Neural progenitor cell (in vitro differentiated cells): ENCODE measurements around the gene OGFOD1. TPM values are rescaled to one million over a fixed set of nuclear protein-coding genes. Genes with fewer than 3 reads are reported as not detected.

Experiments
- DNase-seq: peaks from one replicate; pipeline ENCODE4 v3.0.0-alpha.2; 2016; ENCODE audit warnings: low spot score
- H2AFZ ChIP-seq: fragments of 200-600 bp; sonication (generic); replicated peaks from 2 replicates; pipeline ENCODE4 v1.6.1; 2016; ENCODE audit warnings: antibody characterized with exemption
- H3F3A ChIP-seq: fragments of 200-600 bp; sonication (generic); 2 replicates; pipeline ENCODE4 v1.6.1; 2016; ENCODE audit warnings: antibody characterized with exemption, low read depth
- H3K27ac ChIP-seq: fragments of 200-600 bp; sonication (generic); 2 replicates; pipeline ENCODE4 v1.5.1; 2016; ENCODE audit warnings: mild to moderate bottlenecking
- H3K27me3 ChIP-seq: fragments of 200-600 bp; sonication (generic); 2 replicates; pipeline ENCODE4 v1.6.1; 2016; ENCODE audit warnings: mild to moderate bottlenecking, moderate library complexity
- H3K36me3 ChIP-seq: fragments of 200-600 bp; sonication (generic); 2 replicates; pipeline ENCODE4 v1.5.1; 2016
- H3K4me1 ChIP-seq: fragments of 200-600 bp; sonication (generic); 2 replicates; pipeline ENCODE4 v1.6.1; 2016; ENCODE audit warnings: mixed run types
- H3K4me2 ChIP-seq: fragments of 200-600 bp; sonication (generic); 2 replicates; pipeline ENCODE4 v1.6.1; 2016
- H3K4me3 ChIP-seq: fragments of 200-600 bp; sonication (generic); 2 replicates; pipeline ENCODE4 v1.5.1; 2016
- H3K79me2 ChIP-seq: fragments of 200-600 bp; sonication (generic); 2 replicates; pipeline ENCODE4 v1.6.1; 2016; ENCODE audit warnings: low read depth
- H3K9ac ChIP-seq: fragments of 200-600 bp; sonication (generic); 2 replicates; pipeline ENCODE4 v1.6.1; 2016
- H3K9me3 ChIP-seq: fragments of 200-600 bp; sonication (generic); 2 replicates; pipeline ENCODE4 v1.5.1; 2016; ENCODE audit warnings: low read depth
- H4K20me1 ChIP-seq: fragments of 200-600 bp; sonication (generic); 2 replicates; pipeline ENCODE4 v1.6.1; 2016; ENCODE audit warnings: low read depth
- H3K27ac Mint-ChIP-seq: 3 replicates; pipeline ENCODE4 v1.8.0; 2021; ENCODE audit warnings: mixed read lengths
- H3K27me3 Mint-ChIP-seq: 2 replicates; pipeline ENCODE4 v1.8.0; 2022; ENCODE audit warnings: low read depth, mild to moderate bottlenecking, inconsistent platforms, moderate library complexity, mixed read lengths; ENCODE audit not compliant: insufficient read depth
- H3K36me3 Mint-ChIP-seq: 3 replicates; pipeline ENCODE4 v1.8.0; 2021; ENCODE audit warnings: mixed read lengths
- H3K4me1 Mint-ChIP-seq: 3 replicates; pipeline ENCODE4 v1.8.0; 2021; ENCODE audit warnings: mixed read lengths
- H3K4me3 Mint-ChIP-seq: 3 replicates; pipeline ENCODE4 v1.8.0; 2021; ENCODE audit warnings: mild to moderate bottlenecking, moderate library complexity, mixed read lengths
- H3K9me3 Mint-ChIP-seq: 3 replicates; pipeline ENCODE4 v1.8.0; 2020; ENCODE audit warnings: mixed read lengths
- EZH2 ChIP-seq: fragments of 200-600 bp; sonication (generic); IDR thresholded peaks from 2 replicates; pipeline ENCODE4 v1.6.1; 2017; ENCODE audit warnings: antibody characterized with exemption, mild to moderate bottlenecking, moderate library complexity
- EZH2phosphoT487 ChIP-seq: fragments of 200-600 bp; sonication (generic); IDR thresholded peaks from 2 replicates; pipeline ENCODE4 v1.6.1; 2017; ENCODE audit warnings: antibody characterized with exemption
- total RNA-seq: library from RNA; depleted of rRNA; stranded (reverse); fragments of >200 nt; gene quantifications from 2 replicates; pipeline ENCODE4 v1.2.3, GENCODE V29; 2015; ENCODE audit warnings: low replicate concordance
- TF ChIP-seq, protein P1 (sequence below): fragments of 200-600 bp; sonication (generic); IDR thresholded peaks from 2 replicates; pipeline ENCODE4 v1.5.1; 2017; ENCODE audit warnings: antibody characterized with exemption, mild to moderate bottlenecking

Gene OGFOD1
- total RNA-seq, 1 donor from 2014 or later, result 73.4 TPM

DNA sequence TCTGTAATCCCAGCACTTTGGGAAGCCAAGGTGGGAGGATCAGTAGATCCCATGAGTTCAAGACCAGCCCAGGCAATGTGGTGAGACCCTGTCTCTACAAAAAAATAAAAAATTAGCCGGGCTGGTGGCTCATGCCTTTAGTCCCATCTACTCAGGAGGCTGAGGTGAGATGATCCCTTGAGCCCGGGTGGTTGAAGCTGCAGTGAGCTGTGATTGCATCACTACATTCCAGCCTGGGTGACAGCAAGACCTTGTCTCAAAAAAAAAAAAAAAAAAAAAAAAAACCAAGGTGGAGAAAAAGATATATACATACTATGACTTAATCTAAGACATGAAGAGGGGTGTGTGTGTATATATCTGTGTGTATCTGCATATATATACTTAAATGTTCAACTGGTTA lies 41.8 kb downstream of the OGFOD1 start:
- Histone ChIP-seq H3K27me3 (no peaks in the 10 kb centered on the region), H3K9me3 (no peaks in the 10 kb centered on the region), H4K20me1 (no peaks in the 10 kb centered on the region), H2AFZ (no peak overlapping the region), H3K4me3 (no peak overlapping the region), H3K4me2 (no peak overlapping the region), H3F3A (no peaks in the 10 kb centered on the region), H3K79me2 (no peaks in the 10 kb centered on the region), H3K27ac (no peak overlapping the region), H3K9ac (no peak overlapping the region), H3K4me1 (no peaks in the 10 kb centered on the region), H3K36me3 (no peaks in the 10 kb centered on the region)
- Mint-ChIP-seq H3K27me3 (no peaks in the 10 kb centered on the region), H3K4me3 (no peak overlapping the region), H3K9me3 (no peaks in the 10 kb centered on the region), H3K27ac (no peak overlapping the region), H3K36me3 (peaks cover 16% of the 10 kb centered on the region), H3K4me1 (peaks cover 2% of the 10 kb centered on the region)
- TF ChIP-seq EZH2phosphoT487, result no peak
- DNase-seq, result no peak

DNA sequence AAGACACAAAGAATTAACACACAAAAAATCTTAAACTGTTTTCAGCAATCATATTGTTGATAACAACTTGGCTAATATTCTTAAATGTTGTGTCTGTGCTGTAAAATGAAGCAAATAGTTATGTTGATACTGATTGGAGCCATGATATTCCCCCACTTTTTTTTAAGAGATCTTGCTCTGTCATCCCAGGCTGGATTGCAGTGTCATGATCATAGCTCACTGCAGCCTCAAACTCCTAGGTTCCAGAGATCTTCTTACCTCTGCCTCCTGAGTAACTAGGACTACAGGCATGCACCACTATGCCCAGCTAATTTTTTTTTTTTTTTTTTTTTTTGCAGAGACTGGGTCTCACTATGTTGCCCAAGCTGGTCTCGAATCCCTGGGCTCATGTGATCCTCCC lies 42.5 kb downstream of the OGFOD1 start:
- no peaks in the 10 kb centered on the region for H3K4me1 Mint-ChIP-seq

DNA sequence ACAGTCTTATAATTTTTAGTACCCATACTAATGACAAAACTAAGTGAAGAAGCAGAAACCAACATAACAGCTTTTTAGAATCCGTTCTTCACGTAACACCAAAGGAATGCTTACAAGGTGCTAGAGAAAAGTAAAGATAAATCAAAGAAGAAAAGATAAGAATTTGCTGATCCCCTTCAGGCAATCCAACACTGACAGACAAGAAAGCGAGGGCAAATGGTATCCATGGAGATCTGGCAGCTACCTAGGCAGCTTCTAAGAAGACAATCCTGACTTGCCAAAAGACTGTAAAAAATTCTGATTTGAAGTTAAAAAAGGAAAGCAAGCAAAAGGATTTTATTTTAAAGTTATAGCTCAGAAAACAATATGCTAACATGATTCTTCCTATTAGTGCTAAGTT lies 53.8 kb downstream of the OGFOD1 start:
- Histone ChIP-seq H3K79me2 (no peaks in the 10 kb centered on the region), H3F3A (no peaks in the 10 kb centered on the region), H4K20me1 (no peaks in the 10 kb centered on the region), H3K36me3 (peaks cover 13% of the 10 kb centered on the region), H3K4me2 (no peak overlapping the region), H3K9ac (no peak overlapping the region), H3K4me1 (no peaks in the 10 kb centered on the region), H3K27ac (no peak overlapping the region), H3K4me3 (no peak overlapping the region), H3K9me3 (no peaks in the 10 kb centered on the region), H3K27me3 (no peaks in the 10 kb centered on the region), H2AFZ (no peak overlapping the region)
- H3K4me1 Mint-ChIP-seq, result peaks cover 7% of the 10 kb centered on the region
- H3K4me3 Mint-ChIP-seq, result no peak overlapping the region
- H3K27ac Mint-ChIP-seq, result no peak overlapping the region
- peaks cover 33% of the 10 kb centered on the region for H3K36me3 Mint-ChIP-seq
- no peak for DNase-seq
- no peaks in the 10 kb centered on the region for H3K9me3 Mint-ChIP-seq
- no peaks in the 10 kb centered on the region for H3K27me3 Mint-ChIP-seq
- TF ChIP-seq EZH2 (no peak), EZH2phosphoT487 (no peak)
- TF ChIP-seq, protein P1, sequence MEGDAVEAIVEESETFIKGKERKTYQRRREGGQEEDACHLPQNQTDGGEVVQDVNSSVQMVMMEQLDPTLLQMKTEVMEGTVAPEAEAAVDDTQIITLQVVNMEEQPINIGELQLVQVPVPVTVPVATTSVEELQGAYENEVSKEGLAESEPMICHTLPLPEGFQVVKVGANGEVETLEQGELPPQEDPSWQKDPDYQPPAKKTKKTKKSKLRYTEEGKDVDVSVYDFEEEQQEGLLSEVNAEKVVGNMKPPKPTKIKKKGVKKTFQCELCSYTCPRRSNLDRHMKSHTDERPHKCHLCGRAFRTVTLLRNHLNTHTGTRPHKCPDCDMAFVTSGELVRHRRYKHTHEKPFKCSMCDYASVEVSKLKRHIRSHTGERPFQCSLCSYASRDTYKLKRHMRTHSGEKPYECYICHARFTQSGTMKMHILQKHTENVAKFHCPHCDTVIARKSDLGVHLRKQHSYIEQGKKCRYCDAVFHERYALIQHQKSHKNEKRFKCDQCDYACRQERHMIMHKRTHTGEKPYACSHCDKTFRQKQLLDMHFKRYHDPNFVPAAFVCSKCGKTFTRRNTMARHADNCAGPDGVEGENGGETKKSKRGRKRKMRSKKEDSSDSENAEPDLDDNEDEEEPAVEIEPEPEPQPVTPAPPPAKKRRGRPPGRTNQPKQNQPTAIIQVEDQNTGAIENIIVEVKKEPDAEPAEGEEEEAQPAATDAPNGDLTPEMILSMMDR, result no peak

More for the DNA sequence above, 42.5 kb downstream of the OGFOD1 start:
- Mint-ChIP-seq H3K36me3 (peaks cover 19% of the 10 kb centered on the region), H3K27me3 (no peaks in the 10 kb centered on the region), H3K27ac (no peak overlapping the region), H3K4me3 (no peak overlapping the region), H3K9me3 (no peaks in the 10 kb centered on the region)
- no peak overlapping the region for H3K4me3 ChIP-seq
- H2AFZ ChIP-seq, result no peak overlapping the region
- no peaks in the 10 kb centered on the region for H3K4me1 ChIP-seq
- DNase-seq, result no peak
- H3K79me2 ChIP-seq, result no peaks in the 10 kb centered on the region
- no peaks in the 10 kb centered on the region for H3K36me3 ChIP-seq
- H3K4me2 ChIP-seq, result no peak overlapping the region
- H3F3A ChIP-seq, result no peaks in the 10 kb centered on the region
- H3K9me3 ChIP-seq, result no peaks in the 10 kb centered on the region
- TF ChIP-seq, protein P1, result no peak
- TF ChIP-seq EZH2phosphoT487 (no peak), EZH2 (no peak)
- H3K9ac ChIP-seq, result no peak overlapping the region
- no peaks in the 10 kb centered on the region for H3K27me3 ChIP-seq
- H4K20me1 ChIP-seq, result no peaks in the 10 kb centered on the region
- H3K27ac ChIP-seq, result no peak overlapping the region

DNA sequence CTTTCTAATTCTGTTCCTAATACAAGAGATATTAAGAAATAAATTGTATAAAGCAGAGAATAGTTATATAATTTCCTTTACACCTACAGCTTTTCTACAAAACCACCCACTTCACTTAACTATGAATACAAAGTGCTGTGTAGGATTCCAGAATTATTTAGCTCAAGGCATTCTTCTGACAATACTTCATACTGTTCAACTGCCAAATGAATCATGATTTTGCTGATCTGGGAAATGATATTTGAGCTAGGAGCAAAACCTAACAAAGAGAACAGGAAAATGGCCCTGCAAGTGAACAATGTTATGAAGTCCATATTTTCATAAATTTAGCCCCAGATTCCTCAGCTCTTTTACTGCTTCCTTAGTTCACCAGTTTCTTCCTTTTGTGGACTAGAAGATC lies 55.6 kb downstream of the OGFOD1 start:
- Histone ChIP-seq H3K4me1 (no peaks in the 10 kb centered on the region), H2AFZ (no peak overlapping the region), H3K79me2 (no peaks in the 10 kb centered on the region), H3K27me3 (no peaks in the 10 kb centered on the region), H3K9ac (no peak overlapping the region), H3F3A (no peaks in the 10 kb centered on the region), H3K36me3 (peaks cover 14% of the 10 kb centered on the region), H3K27ac (no peak overlapping the region), H3K4me2 (no peak overlapping the region), H3K9me3 (no peaks in the 10 kb centered on the region), H3K4me3 (no peak overlapping the region), H4K20me1 (no peaks in the 10 kb centered on the region)
- H3K27ac Mint-ChIP-seq, result no peak overlapping the region
- TF ChIP-seq, protein P1, result no peak
- TF ChIP-seq EZH2 (no peak), EZH2phosphoT487 (no peak)
- H3K4me3 Mint-ChIP-seq, result no peak overlapping the region
- peaks cover 1% of the 10 kb centered on the region for H3K9me3 Mint-ChIP-seq
- DNase-seq, result no peak
- peaks cover 36% of the 10 kb centered on the region for H3K36me3 Mint-ChIP-seq
- H3K27me3 Mint-ChIP-seq, result no peaks in the 10 kb centered on the region
- H3K4me1 Mint-ChIP-seq, result peaks cover 7% of the 10 kb centered on the region
